Activated naive CD4-positive, alpha-beta T cell treated with anti-CD3 and anti-CD28 coated beads for 36 hours (primary cell): ENCODE results near the gene RUNX2. TPM values are rescaled to one million over a fixed set of nuclear protein-coding genes. Genes with fewer than 3 reads are reported as not detected.
"Not testable (repeated sequence)": the region's sequence is repeated elsewhere in the genome, so short reads cannot be mapped to it uniquely, and the experiment has no call there.

ENCODE experiments used
- CTCF ChIA-PET: fragments of 350-600 bp; sonication (Branson Sonifier 250); formaldehyde crosslinking; loops from one replicate; lab custom pipeline; 2021; ENCODE audit warnings: antibody characterized with exemption; lab: Charles Lee
- DNase-seq: peaks from one replicate; pipeline ENCODE4 v3.0.0-alpha.2; 2020
- H3K27ac Mint-ChIP-seq: one replicate; pipeline ENCODE4 v1.8.0; 2021; ENCODE audit warnings: mild to moderate bottlenecking, mixed read lengths
- H3K27me3 Mint-ChIP-seq: one replicate; pipeline ENCODE4 v1.8.0; 2021; ENCODE audit warnings: low read depth, mixed read lengths
- H3K36me3 Mint-ChIP-seq: one replicate; pipeline ENCODE4 v1.8.0; 2021; ENCODE audit warnings: low read depth, mixed read lengths
- H3K4me1 Mint-ChIP-seq: one replicate; pipeline ENCODE4 v1.8.0; 2021; ENCODE audit warnings: low read depth, mixed read lengths
- H3K4me3 Mint-ChIP-seq: one replicate; pipeline ENCODE4 v1.8.0; 2021; ENCODE audit warnings: mild to moderate bottlenecking, moderate library complexity, mixed read lengths
- H3K9me3 Mint-ChIP-seq: one replicate; pipeline ENCODE4 v1.8.0; 2021; ENCODE audit warnings: mixed read lengths
- intact Hi-C: fragments of 100-400 bp; cut with micrococcal nuclease; formaldehyde crosslinking; loops from one replicate; pipeline ENCODE4 v1.15.1; 2023
- total RNA-seq, 2 experiments: library from RNA; stranded (reverse); gene quantifications; one replicate each; pipeline ENCODE4 v1.2.3, GENCODE V29; 2021

The RUNX2 gene
- total RNA-seq, 2 experiments from 2014 or later: 3.1 to 3.6 TPM

- no peak for DNase-seq
- CTCF ChIA-PET: interaction anchor here (0.6 kb wide), 1 partner anchor 10 kb away, joined by 3 read pairs; no protein-coding TSS in a partner anchor
Measured at GRCh38 chr6:45455408-45455807, 127.3 kb downstream of the RUNX2 start.

DNA sequence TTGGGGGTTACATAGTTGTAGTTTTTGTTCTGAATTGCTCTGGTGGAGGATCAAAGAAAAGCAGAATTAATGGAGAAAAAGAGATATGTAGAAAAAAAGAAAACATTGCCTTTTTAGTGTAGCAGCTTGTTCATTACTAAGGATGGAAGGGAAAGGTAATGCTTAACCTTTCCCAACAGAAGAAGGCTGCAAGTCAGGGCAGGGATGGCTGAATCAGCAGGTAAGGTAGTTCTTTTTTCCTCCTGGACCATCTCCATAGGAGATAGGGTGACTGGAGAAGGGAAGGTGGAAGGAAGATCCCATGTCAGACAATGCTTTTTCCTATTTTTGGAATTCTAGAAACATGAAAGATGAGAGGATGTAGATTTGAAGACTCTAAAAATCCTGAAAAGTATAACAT lies 129.0 kb downstream of the RUNX2 start:
- no peaks in the 10 kb centered on the region for H3K27me3 Mint-ChIP-seq

More at GRCh38 chr6:45455408-45455807, 127.3 kb downstream of the RUNX2 start:
- no peak overlapping the region for H3K4me3 Mint-ChIP-seq
- H3K27me3 Mint-ChIP-seq: no peaks in the 10 kb centered on the region
- no peak overlapping the region for H3K27ac Mint-ChIP-seq
- H3K36me3 Mint-ChIP-seq: peaks cover 3% of the 10 kb centered on the region
- H3K9me3 Mint-ChIP-seq: no peaks in the 10 kb centered on the region
- H3K4me1 Mint-ChIP-seq: peaks cover 24% of the 10 kb centered on the region
- intact Hi-C loops: no loop called here

GRCh38 chr6:45458672-45459071 lies 130.5 kb downstream of the RUNX2 start:
- Mint-ChIP-seq H3K4me3 (no peak overlapping the region), H3K36me3 (no peaks in the 10 kb centered on the region), H3K4me1 (peaks cover 17% of the 10 kb centered on the region), H3K27ac (no peak overlapping the region), H3K27me3 (no peaks in the 10 kb centered on the region), H3K9me3 (no peaks in the 10 kb centered on the region)
- intact Hi-C loops: no loop called here
- DNase-seq: no peak
- CTCF ChIA-PET: no interaction called here

More for the DNA sequence above, 129.0 kb downstream of the RUNX2 start:
- peaks cover 10% of the 10 kb centered on the region for H3K4me1 Mint-ChIP-seq
- no peak for DNase-seq
- no peak overlapping the region for H3K4me3 Mint-ChIP-seq
- H3K27ac Mint-ChIP-seq: no peak overlapping the region
- H3K9me3 Mint-ChIP-seq: no peaks in the 10 kb centered on the region
- CTCF ChIA-PET: interaction anchor here (0.6 kb wide), 1 partner anchor 10 kb away, joined by 4 read pairs; no protein-coding TSS in a partner anchor
- intact Hi-C loops: no loop called here
- no peaks in the 10 kb centered on the region for H3K36me3 Mint-ChIP-seq

GRCh38 chr6:45460166-45460565 lies 132.0 kb downstream of the RUNX2 start:
- Mint-ChIP-seq H3K4me3 (no peak overlapping the region), H3K9me3 (no peaks in the 10 kb centered on the region), H3K27ac (no peak overlapping the region), H3K4me1 (peaks cover 17% of the 10 kb centered on the region), H3K36me3 (no peaks in the 10 kb centered on the region), H3K27me3 (no peaks in the 10 kb centered on the region)
- CTCF ChIA-PET: no interaction called here
- no peak for DNase-seq
- intact Hi-C loops: no loop called here

DNA sequence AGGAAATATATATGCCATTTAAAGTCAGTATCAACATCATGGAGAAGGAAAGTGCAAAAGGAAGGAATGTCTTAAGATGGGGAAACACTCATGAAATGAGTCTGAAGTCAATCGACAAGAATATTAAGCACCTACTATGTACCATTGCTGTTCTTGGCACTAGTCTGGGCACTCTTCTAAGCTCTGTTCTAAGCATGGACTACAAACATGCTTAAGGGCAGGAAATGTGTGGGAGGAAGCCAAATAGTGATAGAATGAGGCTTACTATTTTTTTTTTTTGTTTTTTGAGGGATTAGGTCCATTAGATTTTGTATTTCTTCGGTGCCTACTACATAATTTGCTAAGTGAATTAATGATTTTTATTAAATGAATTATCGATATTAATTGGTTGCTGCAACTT lies 133.4 kb downstream of the RUNX2 start:
- H3K36me3 Mint-ChIP-seq: peaks cover 1% of the 10 kb centered on the region
- peaks cover 17% of the 10 kb centered on the region for H3K4me1 Mint-ChIP-seq
- no peak overlapping the region for H3K27ac Mint-ChIP-seq
- no peak for DNase-seq
- H3K27me3 Mint-ChIP-seq: no peaks in the 10 kb centered on the region
- intact Hi-C loops: no loop called here
- H3K9me3 Mint-ChIP-seq: no peaks in the 10 kb centered on the region
- no peak overlapping the region for H3K4me3 Mint-ChIP-seq
- CTCF ChIA-PET: interaction anchor here (0.6 to 0.9 kb wide), 3 partner anchors 8 to 469 kb away, joined by 3 to 9 read pairs (median 4); no protein-coding TSS in a partner anchor

- H3K27me3 Mint-ChIP-seq: no peaks in the 10 kb centered on the region
- no peaks in the 10 kb centered on the region for H3K9me3 Mint-ChIP-seq
- peaks cover 3% of the 10 kb centered on the region for H3K36me3 Mint-ChIP-seq
- no peak overlapping the region for H3K27ac Mint-ChIP-seq
- CTCF ChIA-PET: interaction anchor here (0.7 kb wide), 1 partner anchor 9 kb away, joined by 3 read pairs; no protein-coding TSS in a partner anchor
- intact Hi-C loops: no loop called here
- no peak overlapping the region for H3K4me3 Mint-ChIP-seq
- peaks cover 14% of the 10 kb centered on the region for H3K4me1 Mint-ChIP-seq
- DNase-seq: no peak
Measured at GRCh38 chr6:45462190-45463134, 134.3 kb downstream of the RUNX2 start.

DNA sequence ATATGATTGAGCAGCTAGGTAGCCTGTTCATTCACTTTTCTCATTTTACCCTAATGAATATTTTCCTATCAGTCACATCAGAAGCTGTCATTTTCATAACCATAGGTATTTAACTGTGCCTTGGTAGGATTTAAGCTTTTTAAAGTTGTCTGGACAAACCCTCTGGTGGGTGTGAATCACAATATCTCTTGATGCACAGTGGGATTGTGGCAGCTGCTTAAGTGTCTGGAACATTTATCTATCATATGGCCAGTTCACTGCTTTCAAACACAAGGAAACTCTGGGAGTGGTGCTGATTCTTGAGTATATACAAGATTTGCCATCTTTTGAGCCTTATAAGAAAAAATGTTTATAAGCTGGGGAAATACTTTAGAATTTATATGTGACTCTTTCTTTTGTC lies 136.6 kb downstream of the RUNX2 start:
- Mint-ChIP-seq H3K4me3 (no peak overlapping the region), H3K27me3 (no peaks in the 10 kb centered on the region), H3K36me3 (peaks cover 3% of the 10 kb centered on the region), H3K27ac (no peak overlapping the region), H3K4me1 (peaks cover 21% of the 10 kb centered on the region), H3K9me3 (no peaks in the 10 kb centered on the region)
- intact Hi-C loops: no loop called here
- DNase-seq: no peak
- CTCF ChIA-PET: no interaction called here

DNA sequence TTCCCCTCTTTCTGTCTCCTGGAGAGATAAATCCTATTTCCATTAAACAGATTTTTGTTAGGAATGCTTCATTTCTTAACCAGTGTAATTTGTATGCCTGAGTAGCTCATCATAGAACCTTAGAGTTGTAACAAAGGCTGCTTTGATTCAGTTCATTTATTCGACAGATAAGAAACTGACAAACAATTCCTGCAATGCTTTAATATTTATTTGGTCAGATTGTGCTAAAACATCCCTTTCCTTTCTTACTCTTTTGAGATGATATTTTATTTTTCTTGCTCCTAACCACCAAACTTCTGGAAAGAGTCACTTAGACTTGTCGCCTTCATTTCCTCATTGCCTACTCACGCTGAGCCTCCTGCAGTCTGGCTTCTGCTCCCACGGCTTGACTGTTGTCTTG lies 138.6 kb downstream of the RUNX2 start:
- Mint-ChIP-seq H3K4me1 (peaks cover 21% of the 10 kb centered on the region), H3K4me3 (no peak overlapping the region), H3K36me3 (peaks cover 3% of the 10 kb centered on the region), H3K27me3 (no peaks in the 10 kb centered on the region), H3K27ac (no peak overlapping the region), H3K9me3 (no peaks in the 10 kb centered on the region)
- intact Hi-C loops: no loop called here
- DNase-seq: no peak
- CTCF ChIA-PET: no interaction called here

DNA sequence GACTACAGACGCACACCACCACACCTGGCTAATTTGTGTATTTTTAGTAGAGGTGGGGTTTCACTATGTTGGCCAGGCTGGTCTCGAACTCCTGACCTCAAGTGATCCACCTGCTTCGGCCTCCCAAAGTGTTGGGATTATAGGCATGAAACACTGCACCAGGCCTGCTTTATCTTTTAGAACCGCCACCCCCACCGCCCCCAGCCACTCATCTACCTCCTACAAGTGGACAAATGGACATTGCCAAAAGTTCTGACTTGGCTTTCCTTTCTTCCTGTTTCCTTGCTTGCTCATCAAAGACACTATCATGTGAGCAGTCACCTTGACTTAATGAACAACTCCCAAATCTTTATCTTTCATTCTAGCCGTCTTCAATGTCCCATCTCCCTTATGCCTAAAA lies 139.3 kb downstream of the RUNX2 start:
- H3K9me3 Mint-ChIP-seq, H3K27me3 Mint-ChIP-seq, H3K27ac Mint-ChIP-seq, H3K36me3 Mint-ChIP-seq, DNase-seq, CTCF ChIA-PET, H3K4me3 Mint-ChIP-seq, intact Hi-C loops: not testable (repeated sequence)
- H3K4me1 Mint-ChIP-seq: peaks cover 15% of the 10 kb centered on the region

GRCh38 chr6:45467853-45468252 lies 139.7 kb downstream of the RUNX2 start:
- Mint-ChIP-seq H3K9me3 (no peaks in the 10 kb centered on the region), H3K4me3 (no peak overlapping the region), H3K4me1 (peaks cover 11% of the 10 kb centered on the region), H3K27me3 (no peaks in the 10 kb centered on the region), H3K36me3 (peaks cover 3% of the 10 kb centered on the region), H3K27ac (no peak overlapping the region)
- CTCF ChIA-PET: no interaction called here
- intact Hi-C loops: no loop called here
- no peak for DNase-seq

GRCh38 chr6:45469663-45470062 lies 141.5 kb downstream of the RUNX2 start:
- Mint-ChIP-seq H3K4me3 (no peak overlapping the region), H3K27ac (no peak overlapping the region), H3K4me1 (peaks cover 9% of the 10 kb centered on the region), H3K36me3 (peaks cover 3% of the 10 kb centered on the region), H3K27me3 (no peaks in the 10 kb centered on the region), H3K9me3 (no peaks in the 10 kb centered on the region)
- intact Hi-C loops: no loop called here
- DNase-seq: no peak
- CTCF ChIA-PET: no interaction called here

- Mint-ChIP-seq H3K4me3 (no peak overlapping the region), H3K27ac (no peak overlapping the region), H3K36me3 (peaks cover 3% of the 10 kb centered on the region), H3K4me1 (peaks cover 9% of the 10 kb centered on the region), H3K27me3 (no peaks in the 10 kb centered on the region), H3K9me3 (no peaks in the 10 kb centered on the region)
- intact Hi-C loops: no loop called here
- no peak for DNase-seq
- CTCF ChIA-PET: no interaction called here
Measured at GRCh38 chr6:45470131-45470738, 142.1 kb downstream of the RUNX2 start.
